Endothelial cell of umbilical vein (primary cell): Measurements from ENCODE around the gene TMPRSS4.

Source experiments
- JUN ChIP-seq: IDR thresholded peaks from 2 replicates; pipeline ENCODE4 v1.6.1; 2011; ENCODE audit warnings: borderline replicate concordance, low read depth; ENCODE audit not compliant: insufficient read length, insufficient read depth
- POLR2A ChIP-seq: IDR thresholded peaks from 2 replicates; pipeline ENCODE4 v1.6.1; 2012; ENCODE audit warnings: low read depth, mild to moderate bottlenecking, control low read depth, low read length
- TF ChIP-seq, protein P1 (sequence below), 2 donors: IDR thresholded peaks; 1 replicate in 1 of 2; 2 replicates in 1 of 2; pipeline ENCODE4 v1.5.1; 2011; ENCODE audit warnings: low read length in 2 of 2, mild to moderate bottlenecking in 2 of 2, moderate library complexity in 2 of 2, control low read depth in 1 of 2, inconsistent platforms in 1 of 2, low read depth in 1 of 2; ENCODE audit not compliant: insufficient read depth in 1 of 2; ENCODE audit errors: extremely low read depth in 1 of 2
- TF ChIP-seq, protein P2 (sequence below): IDR thresholded peaks from 2 replicates; pipeline ENCODE4 v1.6.1; 2011; ENCODE audit not compliant: insufficient read depth, insufficient read length

DNA sequence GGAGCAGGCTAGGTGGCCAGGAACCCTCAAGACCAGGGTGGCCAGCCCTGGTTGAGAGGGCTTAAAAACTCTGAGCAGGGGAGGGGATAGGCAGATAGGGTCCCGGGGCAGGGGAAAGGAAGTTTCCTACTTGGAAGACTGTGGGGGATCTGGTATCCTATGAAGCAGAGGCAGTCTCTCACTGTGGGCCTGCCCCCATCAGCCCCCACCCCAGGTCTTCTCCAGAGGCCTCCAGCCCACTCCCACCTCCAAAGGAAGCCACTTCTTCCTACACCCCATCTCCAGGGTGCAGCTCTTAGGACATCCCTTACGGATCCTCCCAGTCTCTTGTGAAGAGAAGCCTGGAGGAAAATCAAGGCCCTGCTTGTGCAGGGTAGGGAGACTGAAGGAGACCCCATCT is 59.5 kb downstream of the TMPRSS4 start:
- TF ChIP-seq, protein P1, sequence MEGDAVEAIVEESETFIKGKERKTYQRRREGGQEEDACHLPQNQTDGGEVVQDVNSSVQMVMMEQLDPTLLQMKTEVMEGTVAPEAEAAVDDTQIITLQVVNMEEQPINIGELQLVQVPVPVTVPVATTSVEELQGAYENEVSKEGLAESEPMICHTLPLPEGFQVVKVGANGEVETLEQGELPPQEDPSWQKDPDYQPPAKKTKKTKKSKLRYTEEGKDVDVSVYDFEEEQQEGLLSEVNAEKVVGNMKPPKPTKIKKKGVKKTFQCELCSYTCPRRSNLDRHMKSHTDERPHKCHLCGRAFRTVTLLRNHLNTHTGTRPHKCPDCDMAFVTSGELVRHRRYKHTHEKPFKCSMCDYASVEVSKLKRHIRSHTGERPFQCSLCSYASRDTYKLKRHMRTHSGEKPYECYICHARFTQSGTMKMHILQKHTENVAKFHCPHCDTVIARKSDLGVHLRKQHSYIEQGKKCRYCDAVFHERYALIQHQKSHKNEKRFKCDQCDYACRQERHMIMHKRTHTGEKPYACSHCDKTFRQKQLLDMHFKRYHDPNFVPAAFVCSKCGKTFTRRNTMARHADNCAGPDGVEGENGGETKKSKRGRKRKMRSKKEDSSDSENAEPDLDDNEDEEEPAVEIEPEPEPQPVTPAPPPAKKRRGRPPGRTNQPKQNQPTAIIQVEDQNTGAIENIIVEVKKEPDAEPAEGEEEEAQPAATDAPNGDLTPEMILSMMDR (IDR thresholded peaks at IDR 0.05; ENCODE audit: extremely low read depth in 1 of 2, insufficient read depth in 1 of 2, low read depth in 1 of 2, low read length in 2 of 2) = no peak
- TF ChIP-seq JUN (no peak), POLR2A (no peak)
- TF ChIP-seq, protein P2, sequence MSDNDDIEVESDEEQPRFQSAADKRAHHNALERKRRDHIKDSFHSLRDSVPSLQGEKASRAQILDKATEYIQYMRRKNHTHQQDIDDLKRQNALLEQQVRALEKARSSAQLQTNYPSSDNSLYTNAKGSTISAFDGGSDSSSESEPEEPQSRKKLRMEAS = no peak
